IPS DF 19.7 (cell line): ENCODE measurements around the gene VIPAS39.
A peak's percentile ranks its signal among the peaks of the same experiment; 100 is the strongest.

Source experiments
- DNase-seq: peaks from one replicate; pipeline ENCODE4 v3.0.0-alpha.2; 2013; ENCODE audit warnings: low read depth, low spot score

Gene VIPAS39

DNA sequence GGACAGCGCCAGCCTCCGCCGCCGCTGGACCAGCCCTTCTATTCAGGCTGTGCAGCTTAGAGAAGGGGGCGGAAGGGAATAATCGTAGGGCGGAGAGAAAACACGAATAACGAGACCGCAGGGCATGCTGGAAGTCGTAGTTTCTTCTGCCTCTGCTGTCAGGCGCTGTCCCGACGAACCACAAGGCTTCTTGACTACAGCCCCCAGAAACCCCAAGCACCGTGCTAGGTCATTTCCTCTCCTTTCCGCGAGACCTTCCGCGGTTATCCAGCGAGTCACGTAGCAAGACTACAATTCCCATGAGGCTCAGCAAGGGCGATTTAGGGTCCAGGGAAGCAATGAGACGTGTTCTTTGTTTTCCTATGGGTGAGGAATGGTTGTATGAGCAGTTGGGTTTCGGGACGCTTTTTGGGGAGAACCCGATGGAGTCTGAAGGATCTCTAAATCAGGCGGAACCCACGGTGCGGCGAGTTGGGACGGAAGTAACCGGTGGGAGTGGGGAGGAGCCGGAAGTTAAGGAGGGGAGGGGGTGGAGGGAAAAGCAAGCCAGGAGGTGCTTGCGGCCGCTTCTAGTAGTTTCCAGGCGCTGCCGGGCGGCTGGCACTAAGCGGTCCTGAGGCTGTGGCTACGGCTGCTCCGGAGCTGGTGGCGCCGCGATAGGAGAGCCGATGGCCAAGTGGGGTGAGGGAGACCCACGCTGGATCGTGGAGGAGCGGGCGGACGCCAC is at the start of gene VIPAS39, which contains the start of gene AHSA1:
TSS of gene VIPAS39 (minus strand) at position 80 of the 727 bp plus-strand sequence. CDS start 3,499 bp downstream, outside the sequence.
TSS of gene AHSA1 (plus strand) at position 572 of the 727 bp plus-strand sequence. CDS start at position 669, 97 bp downstream.
- peak; percentile 99 for DNase-seq

DNA sequence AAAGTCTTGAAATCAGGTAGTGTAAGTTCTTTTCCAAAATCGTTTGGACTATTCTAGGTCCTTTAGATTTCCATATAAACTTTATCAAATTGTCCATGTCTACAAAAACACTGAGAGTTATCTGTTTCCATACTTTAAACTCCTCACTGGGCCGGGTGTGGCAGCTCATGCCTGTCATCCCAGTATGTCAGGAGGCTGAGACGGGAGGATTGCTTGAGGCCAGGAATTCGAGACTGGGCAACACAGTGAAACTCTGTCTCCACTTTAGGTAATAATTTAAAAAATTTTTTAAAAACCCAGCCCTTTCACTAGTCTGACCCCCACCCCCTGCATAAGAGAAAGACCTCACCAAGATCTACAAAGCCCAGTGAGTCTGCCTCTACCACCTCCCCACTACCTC is 47.6 kb upstream of the VIPAS39 start:
- DNase-seq: no peak

DNA sequence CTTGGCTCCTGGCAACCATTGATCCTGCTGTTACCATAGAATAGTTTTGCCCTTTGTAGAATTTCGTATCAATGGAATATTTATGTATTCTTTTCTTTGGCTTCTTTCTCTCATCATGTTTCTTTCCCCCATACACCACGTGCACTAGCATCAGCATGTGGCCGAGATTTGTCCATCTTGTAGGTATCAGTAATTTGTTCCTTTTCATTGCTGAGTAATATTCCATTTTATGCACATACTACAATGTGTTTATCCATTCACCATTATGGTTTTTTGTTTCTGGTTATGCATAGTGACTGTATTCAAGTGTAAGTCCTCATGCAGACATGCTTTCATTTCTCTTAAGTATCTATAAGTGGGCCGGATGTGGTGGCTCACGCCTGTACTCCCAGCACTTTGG is 45.7 kb upstream of the VIPAS39 start:
- DNase-seq: no peak

DNA sequence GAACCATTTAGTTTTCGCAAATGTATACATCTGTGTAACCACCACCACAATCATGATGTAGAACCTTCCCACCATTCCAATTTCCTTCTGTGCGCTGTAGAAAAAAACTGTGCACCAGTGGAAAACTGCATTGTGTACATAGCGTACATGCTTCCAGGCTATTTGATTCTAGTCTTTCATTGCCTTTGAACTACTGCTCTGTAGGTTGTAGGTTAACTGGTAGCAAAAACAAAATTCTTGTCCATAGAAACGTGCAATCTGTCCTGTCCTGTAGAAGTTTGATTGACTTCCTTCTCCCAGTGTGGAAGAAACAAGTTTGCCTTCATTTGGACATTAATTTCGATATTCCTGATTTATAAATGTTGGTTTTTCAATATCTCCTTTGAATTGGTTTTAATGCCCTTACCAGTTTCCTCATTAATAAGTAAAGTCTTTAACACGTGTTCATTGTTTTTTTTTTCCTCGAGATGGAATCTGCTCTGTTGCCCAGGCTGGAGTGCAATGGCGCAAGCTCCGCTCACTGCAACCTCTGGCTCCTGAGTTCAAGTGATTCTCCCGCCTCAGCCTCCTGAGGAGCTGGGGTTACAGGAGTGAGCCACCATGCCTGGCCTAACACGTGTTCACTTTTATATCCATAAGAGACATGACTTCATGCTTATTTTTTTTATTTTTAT is 44.8 kb upstream of the VIPAS39 start:
- DNase-seq: no peak

DNA sequence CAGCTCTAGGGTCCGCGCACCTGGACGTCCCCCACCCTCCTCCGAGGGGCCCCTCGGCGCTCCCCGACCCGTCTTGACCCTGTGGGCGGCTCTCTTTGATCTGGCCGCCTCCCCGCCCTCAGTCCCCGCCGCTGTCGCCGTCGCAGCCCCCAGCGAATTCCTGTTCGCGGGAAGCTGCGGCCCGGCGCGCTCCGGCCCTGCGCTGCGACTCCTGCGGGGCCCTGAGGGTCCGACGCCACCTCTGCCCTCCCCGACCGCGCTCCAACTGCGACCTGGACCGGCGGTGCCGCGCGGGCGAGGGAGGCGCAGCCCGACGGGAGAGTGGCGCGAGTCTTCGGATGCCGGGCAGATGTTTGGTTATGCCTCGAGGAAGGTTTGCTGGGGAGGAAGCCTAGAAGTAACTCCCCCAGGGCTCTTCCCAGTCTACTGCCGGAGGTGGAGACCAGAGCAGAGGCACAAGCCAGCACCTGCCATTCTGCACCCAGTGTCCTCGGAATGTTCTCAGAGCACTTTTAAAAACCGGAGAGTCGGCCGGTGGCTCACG is 41.7 kb upstream of the VIPAS39 start:
- no peak for DNase-seq

DNA sequence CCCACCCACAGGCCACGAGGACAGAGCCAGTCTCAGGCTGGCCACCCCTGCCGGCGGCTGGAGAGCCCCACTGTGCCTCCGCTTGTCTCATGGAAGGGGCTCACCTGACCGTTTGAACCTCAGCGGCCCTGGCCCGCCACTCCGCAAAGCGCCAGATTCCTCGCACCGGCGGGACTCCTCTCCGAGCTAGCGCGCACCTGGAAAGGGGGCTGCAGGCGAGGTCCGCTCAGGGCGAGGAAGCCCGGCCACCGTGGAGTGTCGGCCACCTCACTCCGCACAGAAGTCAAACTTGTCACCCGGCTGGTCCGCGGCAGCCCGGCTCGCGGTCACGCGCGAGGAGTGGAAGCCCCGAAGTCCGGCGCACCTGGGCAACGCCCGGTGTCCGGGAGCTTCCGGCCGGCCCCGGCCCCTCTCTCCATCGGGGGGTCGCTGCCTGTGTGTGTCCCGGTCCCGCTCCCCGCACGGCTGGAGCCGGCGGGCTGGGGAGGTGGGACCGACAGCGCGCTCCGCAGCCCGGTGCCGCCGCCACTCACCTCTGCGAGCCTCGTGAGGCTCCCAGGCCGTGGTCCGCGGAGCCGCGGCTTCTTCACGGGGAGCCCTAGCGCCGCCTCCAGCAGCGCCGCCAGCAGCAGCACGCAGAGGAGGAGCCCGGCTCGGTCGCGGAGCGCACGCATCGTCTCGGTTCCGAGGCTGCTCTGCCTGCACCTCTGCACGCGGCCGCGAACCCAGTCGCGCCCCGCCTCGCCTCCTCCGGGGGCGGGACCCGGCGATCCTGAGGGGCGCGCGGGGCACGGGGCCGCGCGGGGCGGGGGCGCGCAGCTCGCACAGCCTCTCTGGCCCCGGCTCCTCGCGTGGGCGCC is 40.9 kb upstream of the VIPAS39 start, which contains the start of gene ISM2:
TSS of gene ISM2 (minus strand) at position 697 of the 860 bp plus-strand sequence. CDS start at position 674, 23 bp downstream.
- no peak for DNase-seq

DNA sequence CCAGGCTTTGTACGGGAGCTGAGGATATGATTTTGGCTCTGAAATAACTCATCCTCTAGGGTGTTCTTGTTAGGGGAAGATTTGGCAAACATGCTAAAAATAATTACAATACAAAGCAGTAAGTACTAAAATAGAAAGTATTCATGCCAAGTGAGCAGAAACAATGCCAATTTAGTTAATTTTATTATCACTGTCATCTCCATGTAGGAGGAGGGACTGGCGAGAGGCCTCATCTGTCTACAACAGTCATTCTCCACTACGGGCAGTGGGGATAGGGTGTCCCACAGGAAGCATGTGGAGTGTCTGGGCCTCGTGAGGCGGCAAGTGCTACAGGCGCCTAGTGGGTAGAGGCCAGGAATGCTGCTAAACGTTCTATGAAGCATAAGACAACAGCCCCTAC is 37.9 kb upstream of the VIPAS39 start:
- DNase-seq: no peak

DNA sequence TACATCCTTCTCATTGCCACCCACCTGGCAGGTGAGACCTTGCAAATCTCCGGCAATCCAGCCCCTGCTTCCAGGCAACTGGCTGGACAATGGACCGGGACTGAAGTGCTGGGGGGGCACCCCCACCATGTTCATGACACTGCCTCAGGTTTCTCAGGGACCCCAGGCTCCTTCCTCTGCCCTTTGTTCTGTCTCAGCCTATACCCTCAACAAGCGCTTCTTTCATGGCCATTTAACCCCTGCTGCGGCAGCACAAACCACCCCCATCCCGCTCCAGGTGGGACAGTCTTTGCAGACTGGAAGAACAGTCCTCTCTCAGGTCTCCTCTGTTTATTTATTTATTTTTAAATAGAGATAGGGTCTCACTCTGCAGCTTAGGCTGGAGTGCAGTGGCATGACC is 33.7 kb upstream of the VIPAS39 start:
- DNase-seq: no peak

DNA sequence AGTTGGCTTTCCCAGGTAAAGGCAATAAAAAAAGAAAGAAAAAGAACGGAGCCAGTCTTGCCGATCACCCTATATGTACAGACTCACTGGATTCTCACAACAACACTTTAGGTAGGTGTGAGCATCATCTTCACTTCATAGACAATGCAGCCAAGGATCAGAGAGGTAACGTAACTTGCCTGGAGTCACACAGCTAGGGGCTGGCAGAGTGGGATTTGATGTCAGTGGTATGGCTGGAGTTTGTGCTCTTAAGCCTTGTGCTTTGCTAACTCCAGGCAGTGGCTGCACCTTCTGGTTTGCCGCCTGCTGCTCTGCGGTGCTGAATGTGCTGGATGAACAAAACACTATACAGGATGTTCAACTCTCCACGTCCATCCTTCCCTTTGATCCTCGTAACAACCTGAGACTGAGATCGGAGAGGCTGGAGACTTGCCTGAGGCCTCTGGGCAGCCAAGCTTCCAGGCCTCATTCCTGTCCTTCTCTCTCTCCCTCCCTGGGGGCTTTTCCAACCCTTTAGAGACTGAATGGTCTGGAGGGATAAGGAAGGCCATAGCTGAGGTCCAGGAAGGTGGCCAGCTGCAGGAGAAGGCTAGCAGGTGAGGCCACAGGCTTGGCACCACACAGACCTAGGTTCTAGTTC is 33.1 kb upstream of the VIPAS39 start:
- DNase-seq: no peak

DNA sequence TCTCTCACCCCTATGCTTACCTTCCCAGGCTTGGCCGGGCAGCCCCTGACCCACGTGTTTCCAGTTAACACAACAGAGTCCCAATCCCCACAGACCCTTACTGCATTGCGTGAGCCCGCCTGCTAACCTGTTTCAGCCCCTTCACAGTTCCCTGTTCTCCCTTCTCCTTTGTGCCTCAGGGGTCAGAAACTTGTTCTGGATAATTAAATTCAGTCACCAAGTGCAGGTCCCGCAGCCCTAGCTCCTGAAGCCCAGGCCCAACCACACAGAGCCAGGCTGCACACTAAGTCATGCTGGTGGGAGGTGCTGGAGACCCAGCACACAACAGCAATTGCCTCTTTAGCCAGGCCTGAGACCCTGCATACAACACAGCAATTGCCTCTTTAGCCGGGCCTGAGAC is 31.6 kb upstream of the VIPAS39 start:
- no peak for DNase-seq

DNA sequence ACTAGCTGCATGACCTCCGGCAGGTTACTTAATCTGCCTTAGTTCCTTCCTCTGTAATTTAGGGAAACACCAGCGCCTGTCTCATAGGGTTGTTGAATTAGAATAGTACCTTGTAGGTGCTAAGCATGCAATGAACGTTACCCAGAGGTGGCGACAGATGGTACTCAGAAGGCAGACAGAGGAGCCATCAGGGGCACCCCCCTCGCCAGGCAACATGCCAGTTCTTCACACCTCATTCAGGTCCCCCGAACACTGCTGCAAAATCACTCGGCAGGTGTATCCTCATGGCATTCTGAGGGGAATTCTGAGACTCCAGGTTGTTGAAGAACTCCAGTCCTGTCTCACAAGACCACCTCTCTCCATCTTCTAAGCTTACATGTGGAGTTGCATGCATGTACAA is 31.2 kb upstream of the VIPAS39 start:
- DNase-seq: no peak

DNA sequence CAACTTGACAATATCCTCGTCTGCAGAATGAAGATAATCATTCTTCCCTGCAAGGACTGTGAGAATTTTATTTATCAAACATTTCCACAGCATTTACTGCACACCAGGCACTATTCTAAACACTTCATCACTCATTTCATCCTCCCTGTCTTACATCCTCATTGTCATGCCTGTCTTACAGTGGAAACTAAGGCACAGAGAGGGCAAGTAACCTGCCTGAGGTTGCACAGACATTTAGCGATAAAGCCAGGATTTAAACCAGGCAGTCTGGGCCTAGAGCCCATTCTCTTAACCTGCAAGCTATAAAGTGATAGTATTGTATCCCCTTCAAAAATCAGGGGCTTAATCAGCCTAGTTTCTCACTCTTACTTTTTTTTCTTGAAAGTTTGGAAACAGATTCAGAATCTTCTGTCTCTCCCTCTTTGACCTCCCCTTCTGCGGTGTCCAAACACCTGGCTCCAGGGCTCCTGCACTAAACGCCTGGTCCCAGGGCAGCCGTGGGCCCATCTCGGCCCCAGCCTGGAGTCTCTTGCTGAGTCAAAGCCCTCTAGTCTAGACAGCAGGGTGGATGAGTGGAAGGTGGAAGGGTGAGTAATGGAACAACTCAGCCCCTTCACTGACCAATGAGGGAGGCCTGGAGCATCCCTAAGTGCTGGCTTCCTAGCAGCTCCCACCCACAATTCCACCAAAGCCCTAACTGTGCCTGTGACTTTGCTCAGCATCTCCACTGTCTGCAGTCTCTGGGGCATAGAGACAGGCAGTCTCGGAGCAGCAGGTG is 28.7 kb upstream of the VIPAS39 start:
- DNase-seq: no peak

DNA sequence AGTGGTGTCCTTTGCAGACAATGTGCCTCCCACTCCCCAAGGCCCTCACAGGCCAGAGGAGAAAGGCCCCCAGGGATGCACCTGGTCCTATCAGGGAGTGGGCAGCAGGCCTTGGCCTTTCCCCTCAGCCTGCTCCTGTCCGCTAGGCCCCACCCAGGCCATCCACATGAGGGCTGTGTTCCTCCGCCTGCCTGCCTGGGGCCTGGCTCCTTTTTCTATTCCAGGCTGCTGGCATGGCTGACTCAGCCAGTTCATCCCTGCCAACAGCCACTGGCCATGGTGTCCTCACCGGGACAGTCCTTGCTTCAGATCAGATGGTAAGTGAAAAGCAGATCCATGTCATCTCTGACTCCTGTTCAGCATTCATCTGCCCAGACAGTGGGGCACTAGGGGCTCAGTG is 27.9 kb upstream of the VIPAS39 start:
- no peak for DNase-seq

DNA sequence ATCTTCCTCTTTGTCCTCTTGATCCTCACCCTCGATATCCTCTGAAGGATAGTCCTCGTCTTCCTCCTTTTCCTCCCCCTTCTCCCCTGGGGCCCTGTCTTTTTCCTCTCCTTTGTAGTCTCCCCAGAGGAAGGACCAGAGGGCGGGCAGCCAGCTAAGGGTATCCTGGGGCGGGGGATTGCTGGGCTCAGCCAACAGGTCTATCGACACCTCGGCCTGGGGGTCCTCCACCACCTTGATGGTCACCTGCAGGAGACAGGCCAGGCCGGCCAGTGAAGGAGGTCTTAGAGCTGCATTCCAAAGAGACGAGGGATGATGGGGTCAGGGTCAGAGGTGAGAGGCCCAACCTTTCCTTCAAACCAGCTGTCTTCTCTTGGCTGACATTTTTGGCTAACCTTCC is 25.0 kb upstream of the VIPAS39 start:
- DNase-seq: no peak

DNA sequence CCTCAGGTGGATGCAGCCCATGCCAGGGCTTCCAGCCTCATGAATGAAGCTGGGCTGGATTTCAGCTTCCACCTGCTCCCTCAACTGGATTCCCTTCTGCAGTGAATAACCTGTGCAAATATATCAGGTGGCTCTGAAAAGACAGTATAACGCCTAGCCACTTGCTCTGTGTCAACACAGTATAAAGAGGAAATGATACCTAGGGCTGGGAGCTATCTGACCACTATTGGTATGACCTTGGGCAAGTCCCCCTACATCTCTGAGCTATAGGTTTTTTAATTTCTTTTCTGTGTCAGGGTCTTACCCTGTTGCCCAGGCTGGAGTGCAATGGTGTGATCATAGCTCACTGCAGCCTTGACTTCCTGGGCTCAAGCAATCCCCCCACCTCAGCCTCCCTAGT is 21.4 kb upstream of the VIPAS39 start:
- DNase-seq: no peak

DNA sequence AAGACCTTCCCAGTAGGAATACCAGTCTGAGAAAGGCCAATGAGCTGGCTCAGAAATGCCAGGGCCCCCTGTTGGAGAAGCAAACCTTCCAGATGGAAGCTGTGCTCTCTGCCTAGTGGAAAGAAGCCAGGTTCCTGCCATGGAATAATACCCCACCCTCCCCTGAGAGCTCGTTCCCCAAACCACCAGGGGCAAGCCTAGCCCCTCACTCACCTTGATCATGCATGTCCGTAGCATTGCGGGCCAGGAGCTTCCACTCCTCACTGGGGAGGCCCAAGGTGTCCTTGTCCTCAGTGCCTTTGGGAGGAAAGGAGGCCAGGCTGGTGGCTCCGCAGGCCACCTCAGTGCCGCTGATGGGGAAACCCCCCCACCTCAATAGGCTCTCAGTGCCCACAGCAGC is 20.6 kb upstream of the VIPAS39 start:
- no peak for DNase-seq

DNA sequence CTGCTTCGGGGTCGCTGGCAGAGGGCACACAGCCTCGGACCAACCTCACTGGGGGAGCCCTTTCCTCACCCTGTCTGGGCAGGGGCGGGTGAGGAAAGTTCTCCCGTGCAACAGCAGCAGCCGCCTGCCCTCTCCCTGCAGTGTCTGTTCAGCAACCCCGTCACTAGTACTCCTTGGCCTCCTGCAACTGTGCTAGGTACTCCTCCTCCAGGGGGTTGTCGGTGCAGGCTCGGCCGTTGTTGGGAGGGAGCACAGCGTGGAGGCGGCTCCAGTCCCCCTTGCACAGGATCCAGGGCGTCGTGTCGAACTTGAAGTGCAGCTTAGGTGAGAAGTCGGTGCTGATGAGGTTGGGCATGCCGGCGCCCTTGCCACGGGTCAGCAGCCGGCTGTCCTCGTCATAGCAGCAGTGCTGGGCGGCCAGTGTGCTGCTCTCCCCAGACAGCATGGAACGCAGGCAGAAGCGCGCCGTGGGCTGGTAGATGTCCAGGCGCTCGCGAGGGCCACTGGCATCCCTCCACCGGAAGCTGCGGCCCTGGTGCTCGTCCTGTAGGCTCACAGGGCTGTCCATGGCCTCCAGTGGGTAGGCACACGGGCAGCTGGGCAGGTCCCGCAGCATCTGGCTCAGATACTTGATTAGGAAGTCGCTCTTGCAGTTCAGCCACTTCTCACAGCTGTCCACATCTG is 18.2 kb upstream of the VIPAS39 start:
- no peak for DNase-seq

DNA sequence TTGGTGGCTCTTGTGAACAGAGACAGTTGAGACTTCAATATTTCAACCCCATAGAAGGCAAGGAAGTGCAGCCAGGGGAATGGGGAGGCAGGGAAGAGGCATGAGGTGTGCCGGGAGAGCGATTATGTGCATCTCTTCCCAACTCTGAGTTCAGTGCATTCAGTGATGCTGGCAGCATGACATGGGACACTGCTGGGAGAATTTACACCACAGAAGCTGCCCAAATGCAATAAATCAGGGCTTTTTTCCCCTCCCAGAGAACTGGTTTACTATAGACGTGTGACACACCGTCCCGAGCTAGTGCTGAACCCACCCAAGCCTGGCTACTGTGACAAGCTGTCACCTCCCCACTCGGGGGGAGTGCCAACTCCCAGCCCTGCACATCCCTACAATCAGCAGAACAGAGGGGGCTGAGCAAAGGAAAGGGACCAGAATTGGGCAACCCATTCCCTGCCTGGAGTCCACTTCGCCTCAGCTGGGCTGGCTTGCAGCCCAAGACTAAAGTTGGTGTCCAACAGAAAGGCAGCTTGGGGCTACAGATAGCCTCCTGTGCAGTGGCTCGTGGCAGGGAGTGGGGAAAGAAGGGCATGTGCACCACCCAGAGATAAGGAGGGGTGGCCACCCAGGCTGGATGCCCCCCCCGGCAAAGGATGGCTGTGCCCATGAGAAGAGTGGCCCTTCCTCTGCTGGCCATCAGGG is 17.2 kb upstream of the VIPAS39 start:
- no peak for DNase-seq

DNA sequence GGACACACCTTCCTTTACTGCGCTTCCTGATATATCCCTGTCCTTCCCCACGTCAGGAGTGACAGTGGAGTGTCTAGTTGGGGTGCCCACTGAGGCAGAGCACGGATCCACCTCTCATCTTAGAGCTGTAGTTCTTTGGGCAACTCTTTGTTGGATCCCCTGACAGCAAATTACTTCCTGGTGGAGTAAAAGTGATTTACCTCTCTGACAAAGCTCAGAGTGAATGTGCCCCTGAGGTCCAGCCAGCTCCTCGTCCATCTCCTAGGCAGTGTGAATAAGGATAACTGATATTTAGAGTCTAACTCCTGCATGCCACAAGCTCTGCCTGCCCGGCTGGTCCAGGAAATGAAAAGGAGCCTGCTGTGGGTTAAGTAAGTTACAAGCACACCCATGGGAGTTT is 16.5 kb upstream of the VIPAS39 start:
- no peak for DNase-seq
